Hepatocyte (in vitro differentiated cells): ENCODE results near the gene CFAP53.

ENCODE experiments used
- EZH2 ChIP-seq: fragments of 200-600 bp; sonication (generic); IDR thresholded peaks from 2 replicates; pipeline ENCODE4 v1.6.1; 2016; ENCODE audit warnings: antibody characterized with exemption, mild to moderate bottlenecking, borderline replicate concordance
- TF ChIP-seq, protein P1 (sequence below): fragments of 200-600 bp; sonication (generic); IDR thresholded peaks from 2 replicates; pipeline ENCODE4 v1.5.1; 2016; ENCODE audit warnings: antibody characterized with exemption, mild to moderate bottlenecking; ENCODE audit not compliant: poor library complexity

DNA sequence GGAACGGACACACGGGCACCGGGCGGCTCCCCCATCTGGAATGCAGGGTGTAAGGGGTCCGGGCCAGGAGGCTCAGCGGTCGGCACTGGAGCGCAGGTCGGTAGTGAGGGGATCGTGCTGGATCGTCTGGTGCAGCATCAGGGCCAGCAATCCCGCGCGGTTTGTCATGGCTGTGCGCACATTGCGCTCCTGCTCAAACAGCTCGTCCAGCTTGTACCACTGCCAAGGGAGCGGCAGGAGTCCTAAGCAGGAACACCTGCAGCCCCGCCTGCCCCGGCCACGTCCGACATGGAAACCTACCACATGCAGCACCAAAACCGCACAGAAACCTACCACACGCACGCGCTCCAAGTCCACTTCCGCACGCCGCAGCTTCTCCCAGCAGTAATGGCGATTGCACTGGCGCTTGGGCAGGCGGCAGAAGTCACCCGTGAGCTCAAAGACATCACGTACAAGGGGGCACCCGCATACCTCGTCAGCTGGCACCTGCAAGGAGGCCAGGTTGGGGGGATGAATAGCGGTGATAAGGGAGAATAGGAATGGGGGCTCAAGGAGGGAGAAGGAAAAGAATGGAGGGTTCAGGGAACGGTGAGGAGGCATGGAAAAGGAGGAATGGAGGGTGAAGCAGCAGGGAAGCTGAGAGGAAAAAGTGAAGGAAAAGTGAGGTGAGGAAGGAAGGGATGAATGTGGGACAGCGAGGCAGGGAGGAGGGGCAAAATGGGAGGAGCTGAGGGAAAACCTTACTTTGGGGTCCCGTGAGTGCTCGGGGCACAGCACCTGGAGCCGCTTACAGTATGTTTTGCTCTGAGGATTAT, 16.4 kb upstream of the CFAP53 start:
- TF ChIP-seq, protein P1, sequence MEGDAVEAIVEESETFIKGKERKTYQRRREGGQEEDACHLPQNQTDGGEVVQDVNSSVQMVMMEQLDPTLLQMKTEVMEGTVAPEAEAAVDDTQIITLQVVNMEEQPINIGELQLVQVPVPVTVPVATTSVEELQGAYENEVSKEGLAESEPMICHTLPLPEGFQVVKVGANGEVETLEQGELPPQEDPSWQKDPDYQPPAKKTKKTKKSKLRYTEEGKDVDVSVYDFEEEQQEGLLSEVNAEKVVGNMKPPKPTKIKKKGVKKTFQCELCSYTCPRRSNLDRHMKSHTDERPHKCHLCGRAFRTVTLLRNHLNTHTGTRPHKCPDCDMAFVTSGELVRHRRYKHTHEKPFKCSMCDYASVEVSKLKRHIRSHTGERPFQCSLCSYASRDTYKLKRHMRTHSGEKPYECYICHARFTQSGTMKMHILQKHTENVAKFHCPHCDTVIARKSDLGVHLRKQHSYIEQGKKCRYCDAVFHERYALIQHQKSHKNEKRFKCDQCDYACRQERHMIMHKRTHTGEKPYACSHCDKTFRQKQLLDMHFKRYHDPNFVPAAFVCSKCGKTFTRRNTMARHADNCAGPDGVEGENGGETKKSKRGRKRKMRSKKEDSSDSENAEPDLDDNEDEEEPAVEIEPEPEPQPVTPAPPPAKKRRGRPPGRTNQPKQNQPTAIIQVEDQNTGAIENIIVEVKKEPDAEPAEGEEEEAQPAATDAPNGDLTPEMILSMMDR: no peak
- TF ChIP-seq EZH2: no peak
